WTC11 (cell line): ENCODE results near the gene IPO9. TPM values are rescaled to one million over a fixed set of nuclear protein-coding genes. Genes with fewer than 3 reads are reported as not detected.

Experiments used
- ATAC-seq: fragments of 200-7000 bp; cut with Tn5 transposase; 2 replicates; pipeline ENCODE4 v1.10.0; 2021; ENCODE audit warnings: mild to moderate bottlenecking, moderate library complexity
- CTCF ChIA-PET: fragments of 300-600 bp; sonication (Branson Sonifier 250); formaldehyde crosslinking; loops from one replicate; lab custom pipeline; 2021; ENCODE audit warnings: antibody characterized with exemption; lab: Charles Lee
- POLR2A ChIA-PET: fragments of 350-600 bp; sonication (Branson Sonifier 250); formaldehyde crosslinking; loops from one replicate; lab custom pipeline; 2021; ENCODE audit warnings: antibody characterized with exemption; lab: Charles Lee
- DNase-seq: peaks from one replicate; pipeline ENCODE4 v3.0.0; 2021; ENCODE audit warnings: low spot score
- H3K27ac Mint-ChIP-seq: 2 replicates; pipeline ENCODE4 v1.8.0; 2021; ENCODE audit warnings: mixed read lengths
- H3K27me3 Mint-ChIP-seq: 2 replicates; pipeline ENCODE4 v1.8.0; 2021; ENCODE audit warnings: low read depth, mild to moderate bottlenecking, moderate library complexity, mixed read lengths
- H3K36me3 Mint-ChIP-seq: 2 replicates; pipeline ENCODE4 v1.8.0; 2021; ENCODE audit warnings: mixed read lengths
- H3K4me1 Mint-ChIP-seq: 2 replicates; pipeline ENCODE4 v1.8.0; 2022; ENCODE audit warnings: mixed read lengths
- H3K4me3 Mint-ChIP-seq: 2 replicates; pipeline ENCODE4 v1.8.0; 2021; ENCODE audit warnings: mild to moderate bottlenecking, moderate library complexity, mixed read lengths
- H3K9me3 Mint-ChIP-seq: 2 replicates; pipeline ENCODE4 v1.8.0; 2021; ENCODE audit warnings: mixed read lengths
- ARID4B ChIP-seq: sonication (generic); formaldehyde crosslinking; IDR thresholded peaks from 2 replicates; pipeline ENCODE4 v1.8.0; 2023; ENCODE audit warnings: missing genetic modification reagents, mild to moderate bottlenecking, borderline replicate concordance
- ETV6 ChIP-seq: sonication (generic); formaldehyde crosslinking; IDR thresholded peaks from 2 replicates; pipeline ENCODE4 v1.8.1; 2022; ENCODE audit warnings: mild to moderate bottlenecking, missing genetic modification reagents
- FOXK1 ChIP-seq: sonication (generic); formaldehyde crosslinking; IDR thresholded peaks from 2 replicates; pipeline ENCODE4 v1.8.0; 2022; ENCODE audit warnings: mild to moderate bottlenecking, moderate library complexity, missing genetic modification reagents
- GTF2I ChIP-seq: fragments of 250-450 bp; sonication (Bioruptor Pico); conservative IDR thresholded peaks from 2 replicates; pipeline ENCODE4 v1.4.0; 2021; ENCODE audit warnings: mild to moderate bottlenecking
- IRF2 ChIP-seq: sonication (generic); formaldehyde crosslinking; IDR thresholded peaks from 2 replicates; pipeline ENCODE4 v1.8.0; 2022; ENCODE audit warnings: low read depth, missing genetic modification reagents, borderline replicate concordance
- JUN ChIP-seq: sonication (generic); formaldehyde crosslinking; IDR thresholded peaks from 2 replicates; pipeline ENCODE4 v1.8.0; 2023; ENCODE audit warnings: mild to moderate bottlenecking, missing genetic modification reagents
- KAT7 ChIP-seq: sonication (generic); formaldehyde crosslinking; IDR thresholded peaks from 2 replicates; pipeline ENCODE4 v1.8.1; 2023; ENCODE audit warnings: missing genetic modification reagents, mild to moderate bottlenecking, borderline replicate concordance
- PRDM15 ChIP-seq: sonication (generic); formaldehyde crosslinking; IDR thresholded peaks from 2 replicates; pipeline ENCODE4 v1.8.0; 2022; ENCODE audit warnings: missing genetic modification reagents
- SMAD4 ChIP-seq: sonication (generic); formaldehyde crosslinking; IDR thresholded peaks from 2 replicates; pipeline ENCODE4 v1.8.0; 2022; ENCODE audit warnings: mild to moderate bottlenecking, missing genetic modification reagents
- SOX15 ChIP-seq: fragments of 250-450 bp; sonication (Bioruptor Pico); IDR thresholded peaks from 2 replicates; pipeline ENCODE4 v1.9.0; 2021; ENCODE audit warnings: mild to moderate bottlenecking
- SP1 ChIP-seq: sonication (generic); formaldehyde crosslinking; conservative IDR thresholded peaks from 2 replicates; pipeline ENCODE4 v1.8.1; 2022; ENCODE audit warnings: missing genetic modification reagents
- TP53 ChIP-seq: sonication (generic); formaldehyde crosslinking; IDR thresholded peaks from 2 replicates; pipeline ENCODE4 v1.8.1; 2023; ENCODE audit warnings: mild to moderate bottlenecking, missing genetic modification reagents
- ZNF138 ChIP-seq: sonication (generic); formaldehyde crosslinking; conservative IDR thresholded peaks from 2 replicates; pipeline ENCODE4 v1.8.1; 2022; ENCODE audit warnings: mild to moderate bottlenecking, moderate library complexity, missing genetic modification reagents
- ZNF263 ChIP-seq: sonication (generic); formaldehyde crosslinking; IDR thresholded peaks from 2 replicates; pipeline ENCODE4 v1.8.1; 2022; ENCODE audit warnings: low read depth, mild to moderate bottlenecking, moderate library complexity, missing genetic modification reagents
- ZNF425 ChIP-seq: fragments of 250-450 bp; sonication (Bioruptor Pico); conservative IDR thresholded peaks from 2 replicates; pipeline ENCODE4 v1.9.0; 2021; ENCODE audit warnings: mild to moderate bottlenecking
- ZNF512 ChIP-seq: sonication (generic); formaldehyde crosslinking; IDR thresholded peaks from 2 replicates; pipeline ENCODE4 v1.8.1; 2022; ENCODE audit warnings: missing genetic modification reagents, borderline replicate concordance
- ZNF532 ChIP-seq: fragments of 250-450 bp; sonication (Bioruptor Pico); IDR thresholded peaks from 2 replicates; pipeline ENCODE4 v1.9.0; 2021; ENCODE audit warnings: mild to moderate bottlenecking, borderline replicate concordance
- total RNA-seq: library from RNA; stranded (reverse); gene quantifications from 3 replicates; pipeline ENCODE4 v1.2.3, GENCODE V29; 2021

Gene IPO9
- total RNA-seq, 1 experiment from 2014 or later, result 97.2 TPM

- no peak for TF ChIP-seq ZNF532 (CRISPR knock-in tag)
- TF ChIP-seq ZNF263 (CRISPR knock-in tag), result no peak
- no peak for TF ChIP-seq SMAD4 (CRISPR knock-in tag)
- no peak for TF ChIP-seq ARID4B
- TF ChIP-seq GTF2I (CRISPR knock-in tag), result no peak
Measured at GRCh38 chr1:201809876-201810275, 19.1 kb upstream of the IPO9 start (continued).

- Mint-ChIP-seq H3K36me3 (peaks cover 64% of the 10 kb centered on the region), H3K9me3 (no peaks in the 10 kb centered on the region), H3K4me3 (no peak overlapping the region), H3K27me3 (no peaks in the 10 kb centered on the region), H3K4me1 (no peaks in the 10 kb centered on the region), H3K27ac (no peak overlapping the region)
- ATAC-seq, result no peak
- no peak for DNase-seq
- ChIA-PET CTCF (no interaction called here), POLR2A (no interaction called here)
- TF ChIP-seq KAT7 (no peak), PRDM15 (CRISPR knock-in tag) (no peak), ZNF138 (no peak), SP1 (CRISPR knock-in tag) (no peak), TP53 (CRISPR knock-in tag) (no peak), ZNF512 (CRISPR knock-in tag) (no peak), IRF2 (no peak), JUN (CRISPR knock-in tag) (no peak), ETV6 (no peak), ZNF425 (CRISPR knock-in tag) (no peak), SOX15 (CRISPR knock-in tag) (no peak), FOXK1 (no peak)
Measured at GRCh38 chr1:201810466-201811216, 18.3 kb upstream of the IPO9 start.
